Left lung (tissue), 10 donors: ENCODE measurements around the gene AQP12A. TPM values are rescaled to one million over a fixed set of nuclear protein-coding genes. Genes with fewer than 3 reads are reported as not detected.

Experiments used
- ATAC-seq: fragments of 200-7000 bp; cut with Tn5 transposase; one replicate; pipeline ENCODE4 v1.9.1; 2020; ENCODE audit warnings: moderate library complexity
- DNase-seq, 4 donors: peaks; one replicate each; pipeline ENCODE4 v3.0.0-alpha.2; 2013 to 2020
- H3K27ac ChIP-seq, 2 donors: fragments of 200-600 bp; sonication (generic) in 1 of 2; one replicate each; pipeline versions ENCODE4 v1.5.0 to v1.8.0; 2020 to 2021
- H3K27me3 ChIP-seq, 2 donors: fragments of 200-600 bp; sonication (generic) in 1 of 2; one replicate each; pipeline versions ENCODE4 v1.5.0 to v1.8.0; 2020 to 2021
- H3K36me3 ChIP-seq, 2 donors: fragments of 200-600 bp; sonication (generic) in 1 of 2; one replicate each; pipeline versions ENCODE4 v1.5.0 to v1.8.0; 2020 to 2021
- H3K4me1 ChIP-seq, 2 donors: fragments of 200-600 bp; one replicate each; pipeline ENCODE4 v1.8.0; 2021
- H3K4me3 ChIP-seq, 2 donors: fragments of 200-600 bp; sonication (generic) in 1 of 2; one replicate each; pipeline versions ENCODE4 v1.5.0 to v1.8.0; 2020 to 2021; ENCODE audit warnings: mild to moderate bottlenecking in 1 of 2
- H3K9me3 ChIP-seq, 2 donors: fragments of 200-600 bp; sonication (generic) in 1 of 2; one replicate each; pipeline versions ENCODE4 v1.5.0 to v1.8.0; 2020 to 2021
- intact Hi-C, 2 donors: fragments of 100-400 bp; cut with DNase I; formaldehyde crosslinking; loops; one replicate each; pipeline versions ENCODE4 v1.11.2 to v1.14.2; 2022
- polyA plus RNA-seq, 6 donors: library from polyadenylated mRNA; unstranded; fragments of 120-200 nt; gene quantifications; one replicate each; pipeline ENCODE4 v1.2.1, GENCODE V29; 2013; ENCODE audit not compliant: insufficient read length in 6 of 6
- total RNA-seq, 2 donors: library from RNA; stranded (reverse); fragmentation: NEBNext Ultra II Directional; extraction: Animal tissue kit (Norgen Biotek cat#: 25700); gene quantifications; one replicate each; pipeline ENCODE4 v1.2.1, GENCODE V29; 2021
- TF ChIP-seq, protein P1 (sequence below), 2 donors: fragments of 200-600 bp; sonication (generic) in 1 of 2; IDR thresholded peaks; one replicate each; pipeline versions ENCODE4 v1.5.0 to v1.8.0; 2021; ENCODE audit warnings: antibody characterized with exemption in 2 of 2
- donor health status: DM: no; HTN: yes; CAD: no.
- donor health status: DM: no; HTN: no; CAD: no.

The AQP12A gene
- total and polyA plus RNA-seq, 8 donors, result not detected

DNA sequence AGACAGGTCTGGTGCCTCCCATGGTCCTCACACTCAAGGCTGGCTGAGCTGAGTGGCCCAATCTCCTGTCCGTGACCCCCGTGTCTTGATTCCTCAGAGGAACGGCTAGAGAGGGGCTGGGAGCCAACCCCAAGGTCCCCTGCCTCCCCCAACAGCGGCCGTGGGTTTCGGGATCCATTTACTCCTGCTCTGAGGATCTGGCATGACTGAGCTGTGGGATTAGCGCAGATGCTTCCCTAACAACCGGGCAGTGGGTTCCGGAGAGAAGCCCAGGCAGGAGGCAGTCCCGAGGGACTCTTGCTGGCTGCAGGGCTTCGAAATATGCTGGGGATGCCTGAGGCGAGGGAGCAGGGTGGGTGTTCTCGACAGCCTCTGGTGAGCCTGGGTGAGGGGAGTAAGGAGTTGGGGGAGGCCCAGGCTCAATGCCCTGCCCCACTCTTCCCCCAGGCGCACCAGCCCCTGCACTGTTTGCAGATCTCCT, 47.5 kb upstream of the AQP12A start:
- intact Hi-C loops, result no loop called here
- no peaks in the 10 kb centered on the region for H3K36me3 ChIP-seq
- ATAC-seq (no peak), DNase-seq (peak in 2 of 4 donors; percentile 18 to 49)
- no peaks in the 10 kb centered on the region for H3K4me1 ChIP-seq
- H3K9me3 ChIP-seq, result no peaks in the 10 kb centered on the region
- no peak overlapping the region for H3K4me3 ChIP-seq
- TF ChIP-seq, protein P1, sequence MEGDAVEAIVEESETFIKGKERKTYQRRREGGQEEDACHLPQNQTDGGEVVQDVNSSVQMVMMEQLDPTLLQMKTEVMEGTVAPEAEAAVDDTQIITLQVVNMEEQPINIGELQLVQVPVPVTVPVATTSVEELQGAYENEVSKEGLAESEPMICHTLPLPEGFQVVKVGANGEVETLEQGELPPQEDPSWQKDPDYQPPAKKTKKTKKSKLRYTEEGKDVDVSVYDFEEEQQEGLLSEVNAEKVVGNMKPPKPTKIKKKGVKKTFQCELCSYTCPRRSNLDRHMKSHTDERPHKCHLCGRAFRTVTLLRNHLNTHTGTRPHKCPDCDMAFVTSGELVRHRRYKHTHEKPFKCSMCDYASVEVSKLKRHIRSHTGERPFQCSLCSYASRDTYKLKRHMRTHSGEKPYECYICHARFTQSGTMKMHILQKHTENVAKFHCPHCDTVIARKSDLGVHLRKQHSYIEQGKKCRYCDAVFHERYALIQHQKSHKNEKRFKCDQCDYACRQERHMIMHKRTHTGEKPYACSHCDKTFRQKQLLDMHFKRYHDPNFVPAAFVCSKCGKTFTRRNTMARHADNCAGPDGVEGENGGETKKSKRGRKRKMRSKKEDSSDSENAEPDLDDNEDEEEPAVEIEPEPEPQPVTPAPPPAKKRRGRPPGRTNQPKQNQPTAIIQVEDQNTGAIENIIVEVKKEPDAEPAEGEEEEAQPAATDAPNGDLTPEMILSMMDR (IDR thresholded peaks at IDR 0.05), result no peak
- peaks cover 5 to 67% of the 10 kb centered on the region in 2 donors for H3K27me3 ChIP-seq
- H3K27ac ChIP-seq, result no peak overlapping the region

DNA sequence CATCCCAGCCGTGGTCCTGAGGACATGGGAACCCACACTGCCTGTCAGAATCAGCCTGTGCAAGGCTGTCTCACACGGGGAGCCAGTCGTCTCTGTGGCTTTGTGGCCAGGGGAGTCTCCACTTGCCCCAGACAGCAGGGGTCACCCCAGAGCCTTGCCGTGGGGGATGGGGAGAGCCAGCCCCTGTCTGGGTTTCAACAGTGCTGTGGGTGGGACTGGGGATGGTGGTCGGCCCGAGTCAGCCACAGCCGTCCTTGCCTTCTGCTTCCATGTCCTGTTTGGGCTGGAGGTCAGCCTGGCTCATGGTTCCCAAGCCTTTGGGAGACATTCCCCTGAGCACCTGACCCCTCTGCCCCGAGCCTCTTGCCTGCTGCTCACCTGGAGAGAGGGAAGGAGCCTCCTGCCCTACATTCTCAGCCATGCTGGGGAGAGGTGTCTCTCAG, 46.8 kb upstream of the AQP12A start:
- H3K36me3 ChIP-seq, result no peaks in the 10 kb centered on the region
- DNase-seq, result peak in 2 of 4 donors; percentile 28 to 44
- no peaks in the 10 kb centered on the region for H3K9me3 ChIP-seq
- intact Hi-C loops, result no loop called here
- H3K27ac ChIP-seq, result no peak overlapping the region
- H3K27me3 ChIP-seq, result peaks cover 10 to 67% of the 10 kb centered on the region in 2 donors
- no peak overlapping the region for H3K4me3 ChIP-seq
- H3K4me1 ChIP-seq, result no peaks in the 10 kb centered on the region
- TF ChIP-seq, protein P1 (IDR thresholded peaks at IDR 0.05), result no peak
- no peak for ATAC-seq

DNA sequence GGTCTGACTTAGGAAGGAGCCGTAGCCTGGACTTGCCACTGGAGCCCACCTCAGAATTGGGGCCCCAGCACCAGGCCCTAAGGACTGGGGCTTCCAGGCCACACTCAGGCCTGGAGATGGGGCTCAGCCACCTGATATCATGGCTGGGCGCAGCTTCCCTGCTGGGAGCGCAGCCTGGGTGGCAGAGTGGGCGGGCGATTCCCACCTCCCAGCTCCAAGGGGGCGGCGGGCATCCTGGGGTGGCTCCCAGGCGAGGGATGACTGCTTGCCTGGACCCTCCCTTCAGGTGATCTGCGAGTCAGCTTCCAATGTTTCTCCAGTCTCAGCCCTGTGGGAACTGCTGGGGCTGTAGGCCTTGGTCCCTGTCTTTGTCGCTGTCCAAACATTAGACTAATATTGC, 46.3 kb upstream of the AQP12A start:
- ATAC-seq (no peak), DNase-seq (peak in 1 of 4 donors; percentile 53)
- intact Hi-C loops, result no loop called here
- Histone ChIP-seq H3K4me1 (no peaks in the 10 kb centered on the region), H3K27ac (no peak overlapping the region), H3K36me3 (no peaks in the 10 kb centered on the region), H3K4me3 (no peak overlapping the region), H3K9me3 (no peaks in the 10 kb centered on the region), H3K27me3 (peaks cover 10 to 70% of the 10 kb centered on the region in 2 donors)
- TF ChIP-seq, protein P1 (IDR thresholded peaks at IDR 0.05), result no peak

DNA sequence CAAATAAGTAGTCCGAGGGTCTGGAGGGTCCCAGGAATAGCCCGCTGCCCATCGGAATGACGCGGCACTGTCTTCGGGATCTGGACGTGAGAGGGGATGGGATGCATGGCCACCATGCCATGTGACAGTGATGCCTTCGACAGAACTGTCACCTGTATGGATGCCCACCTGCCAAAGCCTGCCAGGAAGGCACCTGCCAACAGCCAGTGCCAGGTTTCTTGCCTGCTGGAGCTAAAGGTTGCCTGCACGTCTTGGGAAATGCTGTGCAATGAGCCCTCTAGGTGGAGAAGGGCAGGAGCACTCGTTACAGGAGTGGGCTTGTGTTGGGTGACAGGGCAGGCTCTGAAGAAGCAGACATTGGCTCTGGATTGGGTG, 45.9 kb upstream of the AQP12A start:
- H3K36me3 ChIP-seq, result no peaks in the 10 kb centered on the region
- DNase-seq (peak in 1 of 4 donors; percentile 28), ATAC-seq (no peak)
- H3K27me3 ChIP-seq, result peaks cover 10 to 75% of the 10 kb centered on the region in 2 donors
- intact Hi-C loops, result no loop called here
- H3K4me1 ChIP-seq, result no peaks in the 10 kb centered on the region
- no peak overlapping the region for H3K27ac ChIP-seq
- TF ChIP-seq, protein P1 (IDR thresholded peaks at IDR 0.05), result no peak
- H3K4me3 ChIP-seq, result no peak overlapping the region
- no peaks in the 10 kb centered on the region for H3K9me3 ChIP-seq

DNA sequence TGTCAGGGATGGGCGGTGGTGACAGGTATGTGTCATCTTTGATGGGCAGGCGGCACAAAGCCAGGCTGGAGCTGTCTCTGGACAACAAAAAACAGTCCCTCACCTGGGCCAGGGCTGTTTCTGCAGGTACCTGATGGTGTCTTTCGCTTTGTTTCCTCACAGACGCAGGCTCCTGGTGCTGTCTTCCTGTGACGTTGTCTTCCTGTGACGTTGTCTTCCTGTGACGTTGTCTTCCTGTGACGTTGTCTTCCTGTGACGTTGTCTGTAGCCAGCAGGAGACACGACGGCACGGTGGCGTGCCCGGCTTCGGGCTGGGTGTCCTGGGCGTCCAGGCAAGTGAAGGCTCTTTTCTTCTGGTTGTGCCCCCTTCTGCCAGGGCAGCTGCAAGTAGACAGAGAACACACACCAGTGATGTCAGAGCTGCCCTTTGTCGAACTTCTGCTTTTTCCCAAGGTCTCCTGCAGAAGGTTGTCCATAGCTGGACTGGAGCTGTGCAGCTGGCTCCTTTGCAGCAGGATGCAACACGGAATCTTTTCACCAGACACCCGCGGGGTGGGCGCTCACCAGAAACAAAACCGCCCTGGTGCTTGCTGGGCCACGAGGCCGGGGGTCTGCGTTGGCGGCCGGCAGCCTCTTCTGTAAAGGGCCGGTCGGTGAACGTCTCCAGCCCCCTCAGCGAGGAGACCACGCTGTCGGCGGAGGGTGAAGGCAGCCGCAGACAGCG, 45.3 kb upstream of the AQP12A start:
- no peaks in the 10 kb centered on the region for H3K36me3 ChIP-seq
- DNase-seq (peak in 1 of 4 donors; percentile 61), ATAC-seq (no peak)
- TF ChIP-seq, protein P1 (IDR thresholded peaks at IDR 0.05), result no peak
- H3K27me3 ChIP-seq, result peaks cover 10 to 80% of the 10 kb centered on the region in 2 donors
- H3K9me3 ChIP-seq, result peaks cover 0 to 2% of the 10 kb centered on the region in 2 donors
- H3K27ac ChIP-seq, result no peak overlapping the region
- no peak overlapping the region for H3K4me3 ChIP-seq
- no peaks in the 10 kb centered on the region for H3K4me1 ChIP-seq
- intact Hi-C loops, result no loop called here
